ENCODE results near the gene NT5M. TPM values are rescaled to one million over a fixed set of nuclear protein-coding genes. Genes with fewer than 3 reads are reported as not detected.

Gene NT5M
- polyA plus RNA-seq, 1 experiment: 1.2 TPM

GRCh38 chr17:17387498-17388362, 84.6 kb downstream of the NT5M start:
- ChIA-PET CTCF (interaction anchor here (1.1 to 1.3 kb wide), 2 partner anchors 15 to 22 kb away, joined by 3 to 7 read pairs; no protein-coding TSS in a partner anchor), POLR2A (no interaction called here)
- no peak overlapping the region for H3K4me3 ChIP-seq (ENCODE audit: low read depth, low read length)
- H3K27me3 ChIP-seq (ENCODE audit: control insufficient read depth, insufficient read depth, low read length): no peaks in the 10 kb centered on the region
- DNase-seq (ENCODE audit: low read depth): no peak
- H3K36me3 ChIP-seq (ENCODE audit: control insufficient read depth, insufficient read depth, low read length): no peaks in the 10 kb centered on the region
- TF ChIP-seq CTCF (IDR thresholded peaks at IDR 0.05; ENCODE audit: insufficient read depth, low read depth, low read length): no peak

- DNase-seq (ENCODE audit: low read depth): no peak
- Histone ChIP-seq H3K27me3 (ENCODE audit: control insufficient read depth, insufficient read depth, low read length) (no peaks in the 10 kb centered on the region), H3K36me3 (ENCODE audit: control insufficient read depth, insufficient read depth, low read length) (no peaks in the 10 kb centered on the region), H3K4me3 (ENCODE audit: low read depth, low read length) (no peak overlapping the region)
- TF ChIP-seq CTCF (IDR thresholded peaks at IDR 0.05; ENCODE audit: insufficient read depth, low read depth, low read length): no peak
- ChIA-PET POLR2A (no interaction called here), CTCF (interaction anchor here (0.7 kb wide), 1 partner anchor 59 kb away, joined by 3 read pairs; no protein-coding TSS in a partner anchor)
Measured at GRCh38 chr17:17388657-17389496, 85.7 kb downstream of the NT5M start.

- Histone ChIP-seq H3K27me3 (ENCODE audit: control insufficient read depth, insufficient read depth, low read length) (no peaks in the 10 kb centered on the region), H3K4me3 (ENCODE audit: low read depth, low read length) (no peak overlapping the region), H3K36me3 (ENCODE audit: control insufficient read depth, insufficient read depth, low read length) (no peaks in the 10 kb centered on the region)
- ChIA-PET POLR2A (no interaction called here), CTCF (interaction anchor here (1.0 kb wide), 1 partner anchor 52 kb away, joined by 3 read pairs; no protein-coding TSS in a partner anchor)
- no peak for DNase-seq (ENCODE audit: low read depth)
- TF ChIP-seq CTCF (IDR thresholded peaks at IDR 0.05; ENCODE audit: insufficient read depth, low read depth, low read length): no peak
Measured at GRCh38 chr17:17391668-17392370, 88.6 kb downstream of the NT5M start.

GRCh38 chr17:17393976-17394375, 90.8 kb downstream of the NT5M start:
- no peak overlapping the region for H3K4me3 ChIP-seq (ENCODE audit: low read depth, low read length)
- CTCF ChIA-PET: no interaction called here
- no peak for DNase-seq (ENCODE audit: low read depth)
- H3K27me3 ChIP-seq (ENCODE audit: control insufficient read depth, insufficient read depth, low read length): no peaks in the 10 kb centered on the region
- no peak for TF ChIP-seq CTCF (IDR thresholded peaks at IDR 0.05; ENCODE audit: insufficient read depth, low read depth, low read length)
- POLR2A ChIA-PET: no interaction called here
- no peaks in the 10 kb centered on the region for H3K36me3 ChIP-seq (ENCODE audit: control insufficient read depth, insufficient read depth, low read length)

Measured in BJ (cell line).